Type B pancreatic cell (in vitro differentiated cells): Measurements from ENCODE around the gene MEGF6. TPM values are rescaled to one million over a fixed set of nuclear protein-coding genes. Genes with fewer than 3 reads are reported as not detected.

Experiments used
- DNase-seq: peaks from one replicate; pipeline ENCODE4 v3.0.0; 2021; ENCODE audit warnings: mixed read lengths; ENCODE audit not compliant: unreplicated experiment; ENCODE audit errors: extremely low spot score
- H3K27ac Mint-ChIP-seq: 2 replicates; pipeline ENCODE4 v1.8.0; 2021; ENCODE audit warnings: mild to moderate bottlenecking, mixed read lengths
- H3K27me3 Mint-ChIP-seq: 2 replicates; pipeline ENCODE4 v1.8.0; 2021; ENCODE audit warnings: mixed read lengths
- H3K36me3 Mint-ChIP-seq: 2 replicates; pipeline ENCODE4 v1.8.0; 2021; ENCODE audit warnings: mixed read lengths
- H3K4me1 Mint-ChIP-seq: one replicate; pipeline ENCODE4 v1.8.0; 2021; ENCODE audit warnings: mixed read lengths; ENCODE audit not compliant: unreplicated experiment
- H3K4me3 Mint-ChIP-seq: 2 replicates; pipeline ENCODE4 v1.8.0; 2021; ENCODE audit warnings: mild to moderate bottlenecking, mixed read lengths
- H3K9me3 Mint-ChIP-seq: 2 replicates; pipeline ENCODE4 v1.8.0; 2021; ENCODE audit warnings: mixed read lengths
- total RNA-seq: library from RNA; stranded (reverse); gene quantifications from 2 replicates; pipeline ENCODE4 v1.2.1, GENCODE V29; 2021; ENCODE audit warnings: low replicate concordance
- TF ChIP-seq, protein P1 (sequence below): fragments of 200-600 bp; sonication (generic); conservative IDR thresholded peaks from 2 replicates; pipeline ENCODE4 v1.5.0; 2021; ENCODE audit warnings: antibody characterized with exemption, mild to moderate bottlenecking

Gene MEGF6
- total RNA-seq, 1 donor from 2014 or later = 61.7 TPM

DNA sequence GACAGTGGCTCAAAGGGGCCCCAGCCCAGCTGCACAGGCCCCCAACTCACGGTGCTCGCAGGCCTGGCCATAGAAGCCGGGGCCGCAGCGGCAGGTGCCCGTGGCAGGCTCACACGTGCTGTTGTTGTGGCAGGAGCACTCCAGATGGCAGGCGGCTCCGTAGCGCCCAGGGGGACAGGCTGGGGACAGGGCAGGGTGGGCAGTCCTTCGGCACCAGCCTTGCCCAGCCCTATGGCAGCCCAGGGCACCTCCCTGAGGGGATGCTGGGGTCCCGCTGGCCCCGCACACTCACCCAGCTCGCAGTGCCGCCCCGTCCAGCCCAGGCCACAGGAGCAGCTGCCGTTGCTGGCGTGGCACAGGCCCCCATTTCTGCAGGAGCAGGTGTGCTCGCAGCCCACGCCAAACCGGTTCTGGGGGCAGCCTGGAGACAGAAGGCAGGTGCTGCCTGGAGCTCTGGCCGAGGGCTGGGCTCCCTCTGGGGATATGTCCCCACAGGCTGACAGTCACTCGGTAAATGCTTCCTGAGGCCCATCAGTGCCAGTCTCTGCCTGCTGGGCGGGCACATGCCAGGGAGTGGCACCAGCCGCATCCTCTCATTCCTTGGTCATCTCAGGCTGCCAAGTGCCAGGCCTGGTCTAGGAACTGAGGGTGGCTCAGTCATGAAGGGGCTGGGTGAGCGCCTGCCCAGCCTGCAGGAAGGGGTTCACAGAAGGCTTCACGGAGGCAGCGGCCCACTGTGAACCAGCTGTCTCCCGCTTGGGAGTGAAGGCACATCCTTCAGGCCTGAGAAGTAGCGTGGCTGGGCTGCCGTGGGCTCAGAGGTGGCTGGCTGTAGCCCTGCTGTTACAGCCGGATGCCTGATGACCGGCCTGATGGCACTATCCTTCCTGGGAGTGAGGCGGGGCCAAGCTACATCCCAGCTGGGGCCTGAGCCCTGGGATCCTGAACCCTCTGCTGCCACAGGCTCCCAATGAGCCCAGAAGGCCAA lies 116.7 kb downstream of the MEGF6 start:
- no peak overlapping the region for H3K4me3 Mint-ChIP-seq
- no peak for DNase-seq
- no peaks in the 10 kb centered on the region for H3K9me3 Mint-ChIP-seq
- peaks cover 4% of the 10 kb centered on the region for H3K4me1 Mint-ChIP-seq
- no peaks in the 10 kb centered on the region for H3K36me3 Mint-ChIP-seq
- H3K27ac Mint-ChIP-seq = no peak overlapping the region
- TF ChIP-seq, protein P1, sequence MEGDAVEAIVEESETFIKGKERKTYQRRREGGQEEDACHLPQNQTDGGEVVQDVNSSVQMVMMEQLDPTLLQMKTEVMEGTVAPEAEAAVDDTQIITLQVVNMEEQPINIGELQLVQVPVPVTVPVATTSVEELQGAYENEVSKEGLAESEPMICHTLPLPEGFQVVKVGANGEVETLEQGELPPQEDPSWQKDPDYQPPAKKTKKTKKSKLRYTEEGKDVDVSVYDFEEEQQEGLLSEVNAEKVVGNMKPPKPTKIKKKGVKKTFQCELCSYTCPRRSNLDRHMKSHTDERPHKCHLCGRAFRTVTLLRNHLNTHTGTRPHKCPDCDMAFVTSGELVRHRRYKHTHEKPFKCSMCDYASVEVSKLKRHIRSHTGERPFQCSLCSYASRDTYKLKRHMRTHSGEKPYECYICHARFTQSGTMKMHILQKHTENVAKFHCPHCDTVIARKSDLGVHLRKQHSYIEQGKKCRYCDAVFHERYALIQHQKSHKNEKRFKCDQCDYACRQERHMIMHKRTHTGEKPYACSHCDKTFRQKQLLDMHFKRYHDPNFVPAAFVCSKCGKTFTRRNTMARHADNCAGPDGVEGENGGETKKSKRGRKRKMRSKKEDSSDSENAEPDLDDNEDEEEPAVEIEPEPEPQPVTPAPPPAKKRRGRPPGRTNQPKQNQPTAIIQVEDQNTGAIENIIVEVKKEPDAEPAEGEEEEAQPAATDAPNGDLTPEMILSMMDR = no peak
- H3K27me3 Mint-ChIP-seq = no peaks in the 10 kb centered on the region

DNA sequence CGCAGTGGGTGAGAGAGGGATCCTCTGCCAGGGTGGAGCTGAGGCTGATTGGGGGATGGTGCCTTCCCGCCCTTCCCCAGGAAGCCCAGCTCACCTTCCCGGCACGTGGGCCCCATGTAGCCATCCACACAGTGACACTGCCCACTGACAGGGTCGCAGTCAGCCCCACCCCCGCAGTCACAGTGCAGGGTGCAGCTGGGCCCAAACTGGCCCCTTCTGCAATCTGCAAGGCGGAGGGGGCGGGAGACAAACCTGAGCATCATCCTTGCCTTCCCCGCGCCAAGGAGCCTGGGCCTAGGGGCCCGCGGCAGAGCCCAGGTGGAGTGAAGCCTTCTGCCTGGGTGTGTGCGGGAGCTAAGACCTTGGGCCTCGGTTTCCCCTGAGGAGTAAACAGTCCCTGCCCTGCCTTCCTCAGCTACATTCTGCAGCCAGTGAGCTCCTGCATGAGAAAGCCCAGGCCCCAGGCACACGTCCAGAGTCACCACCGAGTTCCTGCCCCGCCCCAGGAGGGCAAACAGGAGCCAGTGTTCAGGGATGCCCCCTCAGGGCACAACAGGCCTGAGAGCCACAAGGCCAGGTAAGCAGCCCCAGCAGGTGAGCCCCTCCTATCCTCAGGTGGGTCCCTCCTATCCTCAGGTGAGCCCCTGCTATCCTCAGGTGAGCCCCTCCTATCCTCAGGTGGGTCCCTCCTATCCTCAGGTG lies 118.6 kb downstream of the MEGF6 start:
- Mint-ChIP-seq H3K4me3 (no peak overlapping the region), H3K9me3 (peaks cover 9% of the 10 kb centered on the region), H3K36me3 (peaks cover 14% of the 10 kb centered on the region), H3K27ac (no peak overlapping the region), H3K27me3 (no peaks in the 10 kb centered on the region), H3K4me1 (peaks cover 4% of the 10 kb centered on the region)
- TF ChIP-seq, protein P1 = no peak
- no peak for DNase-seq

DNA sequence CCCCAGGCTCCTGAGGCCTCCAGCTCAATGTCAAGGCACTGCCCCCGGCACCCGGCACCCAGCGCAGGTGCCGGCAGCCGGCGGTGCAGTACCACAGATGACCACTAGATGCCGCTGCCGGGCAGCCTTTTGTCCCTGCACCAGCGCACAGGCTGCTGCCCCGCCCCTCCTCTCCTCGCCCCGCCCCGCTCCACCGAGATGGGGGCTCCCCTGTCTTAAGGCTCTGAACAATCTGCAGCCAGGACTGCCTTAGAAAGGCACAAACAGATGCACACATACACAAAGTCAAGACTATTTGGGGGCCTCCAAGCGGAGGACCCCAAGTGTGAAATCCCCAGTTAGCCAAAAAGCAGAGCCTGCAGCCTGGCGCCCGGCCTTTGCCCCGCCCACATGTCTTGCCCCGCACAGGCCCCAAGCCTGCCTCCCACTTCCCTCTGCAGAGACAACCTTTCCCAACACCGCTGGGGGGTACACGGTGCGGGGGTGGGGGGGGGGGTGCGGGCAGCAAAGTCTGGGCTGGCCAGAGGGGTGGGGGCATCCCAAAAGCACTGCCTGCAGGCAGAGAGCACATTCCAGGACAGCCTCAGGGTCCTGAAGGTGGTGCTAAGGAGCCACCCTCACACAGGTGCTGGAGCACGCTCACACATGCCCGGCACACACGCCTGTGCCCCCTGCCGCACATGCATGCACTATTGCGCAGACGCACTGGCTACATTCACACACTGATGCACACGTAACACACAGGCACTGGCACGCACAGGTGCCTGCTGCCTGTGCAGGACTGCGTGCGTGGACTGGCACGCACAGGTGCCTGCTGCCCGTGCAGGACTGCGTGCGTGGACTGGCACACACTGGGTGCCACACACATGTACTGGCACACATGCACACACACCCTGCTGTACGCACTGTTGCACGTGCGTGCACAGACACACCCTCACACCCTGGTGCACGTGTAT lies 119.7 kb downstream of the MEGF6 start:
- H3K9me3 Mint-ChIP-seq = peaks cover 9% of the 10 kb centered on the region
- peaks cover 4% of the 10 kb centered on the region for H3K4me1 Mint-ChIP-seq
- H3K36me3 Mint-ChIP-seq = peaks cover 14% of the 10 kb centered on the region
- no peak overlapping the region for H3K27ac Mint-ChIP-seq
- H3K27me3 Mint-ChIP-seq = no peaks in the 10 kb centered on the region
- peak overlapping the region; percentile 65 for H3K4me3 Mint-ChIP-seq
- TF ChIP-seq, protein P1 = peak; percentile 100
- peak; percentile 88 for DNase-seq

DNA sequence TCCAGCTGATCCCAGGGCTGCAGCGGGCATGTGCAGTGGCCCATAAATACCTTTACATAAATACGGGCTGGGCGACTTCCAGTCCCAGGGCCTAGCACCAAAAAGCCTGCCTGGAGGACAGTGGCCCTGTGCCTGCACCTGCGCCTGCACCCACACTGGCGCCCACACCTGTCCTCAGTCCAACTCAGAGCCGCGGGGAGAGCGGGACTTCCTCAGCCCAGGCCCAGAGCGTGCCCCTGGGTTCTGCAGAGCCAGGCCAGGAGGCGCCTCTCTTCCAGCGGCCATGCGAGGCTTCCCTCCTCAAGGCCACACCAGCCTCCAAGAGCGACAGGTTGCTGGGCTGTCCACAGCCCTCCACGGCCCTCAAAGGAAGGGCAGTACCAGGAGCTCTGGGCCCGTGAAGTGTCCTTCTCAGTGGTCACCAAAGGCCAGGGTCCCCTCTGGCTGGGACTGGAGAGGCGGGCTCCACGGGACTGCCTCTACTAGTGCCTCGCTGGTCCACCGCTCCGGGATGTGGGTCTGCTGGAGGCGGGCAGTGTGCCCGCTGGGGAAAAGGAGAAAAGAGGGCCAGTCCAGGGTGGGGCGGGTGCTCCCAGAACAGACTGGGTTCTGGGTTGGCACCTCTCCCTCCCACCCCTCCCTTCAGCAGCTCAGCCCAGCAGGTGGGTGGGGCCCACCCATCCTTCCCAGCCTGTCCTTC lies 121.1 kb downstream of the MEGF6 start:
- DNase-seq = no peak
- peaks cover 14% of the 10 kb centered on the region for H3K36me3 Mint-ChIP-seq
- H3K4me3 Mint-ChIP-seq = no peak overlapping the region
- H3K9me3 Mint-ChIP-seq = peaks cover 9% of the 10 kb centered on the region
- H3K27me3 Mint-ChIP-seq = no peaks in the 10 kb centered on the region
- peaks cover 4% of the 10 kb centered on the region for H3K4me1 Mint-ChIP-seq
- no peak overlapping the region for H3K27ac Mint-ChIP-seq
- TF ChIP-seq, protein P1 = no peak

DNA sequence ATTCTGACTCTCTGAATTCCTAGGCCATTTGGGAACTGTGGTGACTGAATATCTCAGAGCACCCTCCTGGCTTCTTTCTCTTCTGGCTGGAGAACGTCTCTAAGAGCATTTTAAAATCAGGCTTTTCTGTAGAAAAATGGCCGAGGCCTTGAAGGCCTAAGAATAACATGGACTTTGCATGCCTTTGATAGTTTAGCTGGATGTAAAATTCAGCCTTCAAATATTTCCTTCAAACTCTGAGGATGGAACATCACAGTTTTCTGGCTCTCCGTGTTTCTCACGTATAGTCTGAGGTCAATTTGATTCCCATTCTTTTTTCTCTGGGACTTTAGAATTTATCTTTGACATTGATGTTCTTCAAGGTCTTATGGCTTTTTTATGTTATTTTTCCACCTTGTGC lies 122.9 kb downstream of the MEGF6 start:
- TF ChIP-seq, protein P1 = no peak
- peaks cover 14% of the 10 kb centered on the region for H3K36me3 Mint-ChIP-seq
- H3K9me3 Mint-ChIP-seq = peaks cover 9% of the 10 kb centered on the region
- H3K4me1 Mint-ChIP-seq = peaks cover 4% of the 10 kb centered on the region
- no peak for DNase-seq
- no peak overlapping the region for H3K27ac Mint-ChIP-seq
- no peak overlapping the region for H3K4me3 Mint-ChIP-seq
- no peaks in the 10 kb centered on the region for H3K27me3 Mint-ChIP-seq
